HG03342 (cell line): ENCODE data around the gene GYS2.
"Not testable (repeated sequence)": the region's sequence is repeated elsewhere in the genome, so short reads cannot be mapped to it uniquely, and the experiment has no call there.

Experiments
- ATAC-seq: cut with Tn5 transposase; IDR thresholded peaks from one replicate; pipeline ENCODE4 v1.9.1; 2021; ENCODE audit warnings: mild to moderate bottlenecking, moderate library complexity; ENCODE audit not compliant: unreplicated experiment

Gene GYS2

GRCh38 chr12:21604245-21605101, at the start of gene GYS2:
TSS of gene GYS2 (minus strand) at chr12:21604847. CDS start at chr12:21604592, 255 bp downstream.
- no peak for ATAC-seq

DNA sequence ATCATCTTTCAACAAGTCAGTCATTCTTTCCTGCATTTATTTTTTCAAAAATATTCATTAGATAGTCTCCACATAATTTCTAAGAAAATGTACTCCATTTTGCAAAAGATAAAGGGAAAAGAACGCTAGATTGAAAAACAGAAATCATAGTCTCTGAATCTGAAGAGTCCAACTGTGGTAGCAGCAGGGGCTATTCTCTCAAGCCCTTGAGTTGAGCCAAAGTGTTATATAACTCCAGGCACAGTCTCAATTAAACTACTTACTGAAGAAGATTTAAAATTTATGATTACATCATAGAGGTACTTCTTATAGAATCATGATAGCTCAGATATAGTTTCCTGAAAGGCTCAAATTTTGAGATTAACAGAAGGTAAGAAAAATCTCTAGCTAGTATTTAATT, 47.2 kb upstream of the GYS2 start:
- ATAC-seq, result no peak

DNA sequence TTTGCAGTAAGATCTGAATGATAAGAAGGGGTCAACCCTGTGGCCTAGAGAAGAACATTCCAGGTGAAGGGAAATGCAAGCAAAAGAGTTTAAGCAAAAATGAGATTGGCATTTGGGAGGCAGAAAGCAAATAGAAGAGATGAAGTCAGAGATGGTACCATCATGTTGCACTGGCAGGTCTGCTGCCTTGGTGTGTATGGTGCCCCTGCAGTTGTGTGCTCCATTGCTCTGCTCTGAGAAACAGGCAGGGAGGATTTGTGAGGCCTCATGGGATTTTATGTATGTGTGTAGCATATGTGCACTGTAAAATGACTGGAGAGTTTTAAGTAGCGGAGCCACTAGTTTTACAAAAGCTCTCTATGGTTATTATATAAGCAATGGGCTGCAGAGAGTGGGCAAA, 46.4 kb upstream of the GYS2 start:
- no peak for ATAC-seq

GRCh38 chr12:21649034-21649433, 44.4 kb upstream of the GYS2 start:
- no peak for ATAC-seq

DNA sequence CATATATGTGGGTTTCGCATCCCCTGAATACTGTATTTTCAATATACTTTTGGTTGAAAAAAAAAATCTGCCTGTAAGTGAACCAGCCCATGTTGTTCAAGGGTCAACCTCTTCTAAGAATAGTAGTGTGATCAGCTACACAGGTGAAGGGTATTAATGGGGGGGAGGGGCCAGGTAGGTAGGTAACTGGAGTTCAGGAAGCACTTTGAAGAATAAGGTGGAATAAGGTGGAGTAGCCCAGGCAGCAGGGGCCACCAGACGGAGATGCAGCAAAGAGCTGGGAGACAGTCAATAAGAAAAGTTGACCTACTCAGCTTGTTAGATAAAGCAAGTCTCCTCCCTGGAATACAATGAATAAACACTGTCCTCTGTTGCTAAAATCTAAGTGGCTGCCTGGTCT, 43.7 kb upstream of the GYS2 start:
- no peak for ATAC-seq

- no peak for ATAC-seq
Observed at GRCh38 chr12:21647179-21647578, 42.5 kb upstream of the GYS2 start.

DNA sequence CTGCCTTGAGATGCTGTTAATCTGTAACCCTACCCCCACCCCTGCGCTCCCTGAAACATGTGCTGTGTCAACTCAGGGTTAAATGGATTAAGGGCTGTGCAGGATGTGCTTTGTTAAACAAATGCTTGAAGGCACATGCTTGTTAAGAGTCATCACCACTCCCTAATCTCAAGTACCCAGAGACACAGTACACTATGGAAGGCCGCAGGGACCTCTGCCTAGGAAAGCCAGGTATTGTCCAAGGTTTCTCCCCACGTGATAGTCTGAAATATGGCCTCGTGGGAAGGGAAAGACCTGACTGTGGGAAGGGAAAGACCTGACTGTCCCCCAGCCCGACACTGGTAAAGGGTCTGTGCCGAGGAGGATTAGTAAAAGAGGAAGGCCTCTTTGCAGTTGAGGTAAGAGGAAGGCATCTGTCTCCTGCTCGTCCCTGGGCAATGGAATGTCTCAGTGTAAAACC, 40.4 kb upstream of the GYS2 start:
- not testable (repeated sequence) for ATAC-seq

DNA sequence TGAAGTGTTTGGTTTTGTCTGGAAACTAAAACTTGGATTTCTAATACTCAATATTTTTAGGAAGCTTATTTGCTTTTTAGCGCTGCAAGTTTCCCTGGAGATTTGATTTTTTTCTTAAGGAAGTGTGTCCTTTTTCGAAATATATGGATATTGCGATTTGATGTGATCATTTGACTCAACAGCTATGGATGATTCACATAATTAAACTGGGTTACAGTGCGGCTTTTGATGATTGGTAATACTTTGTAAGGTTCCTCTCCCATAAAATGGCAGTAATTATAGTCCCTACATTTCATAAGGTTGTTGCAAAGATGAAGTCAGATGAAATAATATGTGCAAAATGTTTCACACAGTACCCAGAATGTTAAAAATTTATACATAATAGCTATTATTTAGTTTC, 39.9 kb upstream of the GYS2 start:
- ATAC-seq, result no peak

- ATAC-seq, result no peak
Observed at GRCh38 chr12:21643758-21644157, 39.1 kb upstream of the GYS2 start.

DNA sequence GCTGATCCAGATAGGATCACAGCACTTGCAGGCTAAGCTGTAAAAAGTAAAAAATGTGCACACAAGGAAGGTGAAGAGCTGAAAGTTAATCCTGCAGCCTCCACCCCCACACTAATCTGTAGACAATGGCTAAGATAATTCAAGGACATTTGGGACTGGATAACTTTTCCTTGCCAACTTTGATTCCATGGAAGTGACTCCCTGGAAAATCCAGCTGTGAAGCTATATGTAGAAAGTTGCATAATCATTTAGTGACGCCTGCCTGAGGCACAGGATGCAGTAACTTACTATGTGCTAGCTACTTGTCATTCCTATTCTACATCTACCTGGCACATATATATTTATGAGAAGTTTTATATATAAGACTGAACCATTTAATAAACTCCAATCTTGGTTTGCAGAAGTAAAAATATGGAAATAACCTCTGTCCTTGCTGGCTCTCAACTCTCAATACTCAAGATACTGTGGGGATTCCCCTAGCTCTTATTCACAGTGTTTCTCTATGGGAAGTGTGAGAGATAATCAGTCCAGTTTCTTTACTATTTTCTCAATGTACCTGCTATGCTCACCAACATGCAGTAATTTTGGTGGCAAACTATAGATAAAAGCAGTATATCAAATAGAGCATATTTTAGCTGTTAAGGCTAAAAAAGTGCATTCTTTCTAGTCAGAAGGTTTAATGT, 38.2 kb upstream of the GYS2 start:
- ATAC-seq, result no peak

- ATAC-seq, result no peak
Observed at GRCh38 chr12:21638054-21638891, 33.6 kb upstream of the GYS2 start.

DNA sequence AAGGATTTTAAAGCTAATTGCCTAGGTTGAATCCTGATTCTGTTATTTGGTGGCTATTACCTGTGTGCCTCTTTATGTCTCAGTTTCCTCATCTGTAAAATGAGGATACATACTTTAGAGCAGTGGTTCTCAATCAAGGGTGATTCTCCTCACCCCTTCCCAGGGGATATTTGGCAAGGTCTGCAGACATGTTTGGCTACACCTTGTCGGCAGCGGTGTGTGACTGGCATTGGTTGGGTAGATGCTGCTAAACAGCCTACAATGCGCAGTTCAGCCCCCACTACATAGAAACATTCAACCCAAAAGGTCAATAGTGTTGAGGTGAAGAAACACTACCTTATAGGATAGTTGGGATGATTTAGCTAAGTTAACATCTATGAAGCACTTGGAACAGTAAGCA, 29.6 kb upstream of the GYS2 start:
- ATAC-seq, result no peak

GRCh38 chr12:21631367-21631766, 26.7 kb upstream of the GYS2 start:
- no peak for ATAC-seq

DNA sequence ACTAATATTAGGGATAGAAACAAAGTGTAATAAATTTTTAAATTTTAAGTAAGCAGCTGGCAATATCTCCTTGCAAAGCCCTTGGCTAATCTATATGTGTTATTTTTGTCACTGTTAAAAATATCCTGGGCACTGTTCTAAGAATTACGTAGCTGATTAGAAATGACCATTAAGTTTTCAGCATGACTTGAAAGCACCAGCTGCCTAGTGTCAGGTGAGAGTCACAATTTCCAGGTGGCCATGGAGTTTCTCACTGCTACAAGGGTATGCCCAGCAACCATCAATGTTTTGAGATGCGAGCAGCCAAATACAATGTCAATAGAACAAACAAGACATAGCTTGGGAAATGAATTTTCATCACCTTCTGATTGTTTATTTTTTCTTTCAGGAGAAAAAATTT, 23.3 kb upstream of the GYS2 start:
- ATAC-seq, result no peak

GRCh38 chr12:21618566-21618965, 13.9 kb upstream of the GYS2 start:
- ATAC-seq, result no peak

DNA sequence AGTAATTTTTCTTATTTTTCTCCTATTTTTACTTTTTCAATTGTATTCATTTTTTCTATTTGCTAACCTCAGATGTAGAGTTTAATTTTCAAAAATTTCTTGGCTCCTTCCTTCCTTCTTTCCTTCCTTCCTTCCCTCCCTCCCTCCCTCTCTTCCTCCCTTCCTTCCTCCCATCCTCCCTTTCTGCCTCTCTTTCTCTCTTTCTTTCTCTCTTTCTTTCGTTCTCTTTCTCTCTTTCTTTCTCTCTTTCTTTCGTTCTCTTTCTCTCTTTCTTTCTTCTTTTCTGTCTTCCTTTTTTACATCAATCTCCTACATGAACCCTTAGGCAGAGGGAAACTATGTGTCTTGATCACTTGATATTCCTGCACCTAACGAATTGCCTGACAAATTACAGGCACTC, 12.4 kb upstream of the GYS2 start:
- no peak for ATAC-seq

GRCh38 chr12:21615431-21615830, 10.8 kb upstream of the GYS2 start:
- no peak for ATAC-seq

DNA sequence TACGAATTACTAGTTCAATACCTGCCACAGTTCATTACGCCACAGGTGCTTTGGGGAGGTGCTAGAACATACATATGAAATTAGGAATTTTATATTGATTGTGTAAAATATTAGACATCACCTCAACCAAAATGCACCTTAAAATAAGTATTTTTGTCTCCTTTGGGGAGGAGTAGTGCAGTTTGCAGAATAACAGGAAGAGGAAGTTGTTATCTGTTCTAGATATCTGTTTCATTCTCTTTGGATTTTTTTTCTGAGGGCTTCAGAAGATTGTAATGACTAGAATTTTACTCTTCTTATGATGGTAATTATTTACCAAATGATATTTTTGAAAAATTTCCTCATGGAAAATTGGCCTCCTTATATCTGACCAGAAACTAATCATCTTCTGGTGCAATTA, 9.9 kb upstream of the GYS2 start:
- ATAC-seq, result no peak

GRCh38 chr12:21613931-21614330, 9.3 kb upstream of the GYS2 start:
- ATAC-seq, result no peak

GRCh38 chr12:21608196-21608595, 3.5 kb upstream of the GYS2 start:
- no peak for ATAC-seq

DNA sequence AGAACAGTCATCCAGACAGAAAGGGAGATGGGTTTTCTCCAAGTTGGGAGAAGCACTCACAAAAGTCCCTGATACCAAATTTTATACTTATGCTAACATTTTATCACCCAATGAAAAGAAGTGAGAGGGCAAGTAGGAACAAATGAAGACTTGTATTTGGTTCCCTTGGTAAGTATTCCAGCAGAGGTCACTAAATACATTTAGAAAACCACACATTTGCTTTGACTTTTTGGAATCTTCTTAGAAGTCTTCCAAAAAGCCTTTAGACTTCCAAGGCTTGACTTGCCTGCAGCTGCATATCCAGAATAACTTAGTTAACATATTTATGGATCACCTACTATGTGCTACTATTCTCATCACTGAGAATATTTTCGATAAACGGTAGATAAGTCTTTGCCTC, 3.1 kb upstream of the GYS2 start:
- no peak for ATAC-seq
